H1 (cell line): ENCODE measurements around the gene ARHGAP24. TPM values are rescaled to one million over a fixed set of nuclear protein-coding genes. Genes with fewer than 3 reads are reported as not detected.

Experiments
- CTCF ChIA-PET: fragments of 300-600 bp; sonication (Branson Sonifier 250); formaldehyde crosslinking; loops from one replicate; lab custom pipeline; 2021; ENCODE audit not compliant: partially characterized antibody; lab: Charles Lee
- POLR2A ChIA-PET: fragments of 300-600 bp; sonication (Branson Sonifier 250); formaldehyde crosslinking; loops from one replicate; lab custom pipeline; 2021; ENCODE audit warnings: inconsistent platforms; ENCODE audit not compliant: partially characterized antibody; lab: Charles Lee
- DNase-seq, 2 experiments: peaks; one replicate each; pipeline versions ENCODE4 v3.0.0 to v3.0.0-alpha.2; 2010 to 2022; ENCODE audit warnings: low spot score in 2 of 2, low read depth in 1 of 2, mixed read lengths in 1 of 2
- FAIRE-seq: peaks from 2 replicates; lab custom pipeline; 2011; peaks lifted over from hg19 to GRCh38; lab: Jason Lieb, UNC
- H2AFZ ChIP-seq: 2 replicates; pipeline ENCODE4 v1.8.1; 2012; ENCODE audit warnings: low read length, inconsistent platforms
- H2AK5ac ChIP-seq: 2 replicates; pipeline ENCODE4 v1.6.1; 2013; ENCODE audit warnings: low read depth, low read length
- H2BK120ac ChIP-seq: replicated peaks from 2 replicates; pipeline ENCODE3; 2013; ENCODE audit warnings: low read depth, low read length, inconsistent platforms
- H2BK12ac ChIP-seq: 2 replicates; pipeline ENCODE4 v1.6.1; 2013; ENCODE audit warnings: low read depth, low read length
- H2BK15ac ChIP-seq: 2 replicates; pipeline ENCODE4 v1.6.1; 2013; ENCODE audit warnings: low read length
- H2BK20ac ChIP-seq: 2 replicates; pipeline ENCODE4 v1.6.1; 2013; ENCODE audit warnings: low read length
- H2BK5ac ChIP-seq: 2 replicates; pipeline ENCODE4 v1.6.1; 2013; ENCODE audit warnings: low read depth, low read length
- H3K14ac ChIP-seq: 2 replicates; pipeline ENCODE4 v1.6.1; 2013; ENCODE audit warnings: inconsistent platforms; ENCODE audit not compliant: insufficient read length
- H3K18ac ChIP-seq: 2 replicates; pipeline ENCODE4 v1.6.1; 2013; ENCODE audit warnings: low read length; ENCODE audit errors: extremely low read depth
- H3K23ac ChIP-seq: 2 replicates; pipeline ENCODE4 v1.6.1; 2013; ENCODE audit warnings: inconsistent platforms; ENCODE audit not compliant: insufficient read length
- H3K23me2 ChIP-seq: 2 replicates; pipeline ENCODE4 v1.6.1; 2013; ENCODE audit warnings: low read depth, low read length
- H3K27ac ChIP-seq: 2 replicates; pipeline ENCODE4 v1.6.1; 2011; ENCODE audit warnings: low read depth, low read length, inconsistent platforms
- H3K27me3 ChIP-seq, 4 experiments: replicated peaks in 1 of 4; 1 replicate in 1 of 4; 2 replicates in 3 of 4; pipeline versions ENCODE4 v1.6.1 to v1.8.1; 2011 to 2013; ENCODE audit warnings: low read length in 3 of 4, mild to moderate bottlenecking in 3 of 4, inconsistent platforms in 2 of 4, mixed read lengths in 2 of 4, moderate library complexity in 1 of 4; ENCODE audit not compliant: control insufficient read depth in 3 of 4, insufficient read depth in 3 of 4; ENCODE audit errors: extremely low read depth in 1 of 4
- H3K36me3 ChIP-seq, 4 experiments: 2 replicates each; pipeline versions ENCODE4 v1.6.1 to v1.8.1; 2011 to 2013; ENCODE audit warnings: mild to moderate bottlenecking in 4 of 4, low read length in 3 of 4, moderate library complexity in 2 of 4, control low read depth in 1 of 4, inconsistent platforms in 1 of 4; ENCODE audit not compliant: insufficient read depth in 4 of 4, control insufficient read depth in 2 of 4
- H3K4ac ChIP-seq: replicated peaks from 2 replicates; pipeline ENCODE3; 2013; ENCODE audit warnings: low read length, low read depth, mixed read lengths, inconsistent platforms; ENCODE audit not compliant: insufficient read length
- H3K4me1 ChIP-seq, 4 experiments: replicated peaks in 1 of 4; 1 replicate in 1 of 4; 2 replicates in 3 of 4; pipeline versions ENCODE4 v1.6.1 to v1.8.1; 2011 to 2013; ENCODE audit warnings: low read length in 3 of 4, inconsistent platforms in 2 of 4, mixed read lengths in 1 of 4; ENCODE audit not compliant: insufficient read depth in 4 of 4, control insufficient read depth in 3 of 4
- H3K4me2 ChIP-seq, 2 experiments: 2 replicates each; pipeline versions ENCODE4 v1.6.1 to v1.8.1; 2011 to 2013; ENCODE audit warnings: low read depth in 2 of 2, low read length in 2 of 2, control low read depth in 1 of 2, inconsistent platforms in 1 of 2, mild to moderate bottlenecking in 1 of 2; ENCODE audit not compliant: insufficient read depth in 1 of 2
- H3K4me3 ChIP-seq, 4 experiments: fragments of 200-600, 300-600 bp in 1 of 4; sonication (generic), shearing (Covaris generic), sonication (Bioruptor Twin) in 1 of 4; 2 replicates each; pipeline versions ENCODE4 v1.5.1 to v1.8.1; 2011 to 2016; ENCODE audit warnings: low read length in 4 of 4, low read depth in 3 of 4, control low read depth in 2 of 4, inconsistent platforms in 2 of 4, mild to moderate bottlenecking in 2 of 4, mixed read lengths in 1 of 4, moderate library complexity in 1 of 4; ENCODE audit not compliant: insufficient read depth in 2 of 4; ENCODE audit errors: extremely low read depth in 1 of 4
- H3K56ac ChIP-seq: replicated peaks from 2 replicates; pipeline ENCODE3; 2013; ENCODE audit warnings: low read depth, mild to moderate bottlenecking, mixed read lengths, low read length, inconsistent platforms; ENCODE audit not compliant: insufficient read length
- H3K79me1 ChIP-seq: 2 replicates; pipeline ENCODE4 v1.6.1; 2013; ENCODE audit warnings: low read depth, low read length, control low read depth
- H3K79me2 ChIP-seq, 2 experiments: 2 replicates each; pipeline versions ENCODE4 v1.6.1 to v1.8.1; 2012 to 2013; ENCODE audit warnings: low read length in 2 of 2, mild to moderate bottlenecking in 2 of 2, inconsistent platforms in 1 of 2; ENCODE audit not compliant: insufficient read depth in 2 of 2, control insufficient read depth in 1 of 2
- H3K9ac ChIP-seq, 4 experiments: replicated peaks in 1 of 4; 1 replicate in 1 of 4; 2 replicates in 3 of 4; pipeline versions ENCODE4 v1.6.1 to v1.8.1; 2011 to 2013; ENCODE audit warnings: low read depth in 3 of 4, low read length in 3 of 4, control low read depth in 2 of 4, mild to moderate bottlenecking in 2 of 4, moderate library complexity in 2 of 4, inconsistent platforms in 1 of 4; ENCODE audit errors: extremely low read depth in 1 of 4
- H3K9me3 ChIP-seq, 2 experiments: 2 replicates each; pipeline versions ENCODE4 v1.6.1 to v1.8.1; 2012 to 2013; ENCODE audit warnings: mild to moderate bottlenecking in 2 of 2, moderate library complexity in 2 of 2, control low read depth in 1 of 2, inconsistent platforms in 1 of 2, low read depth in 1 of 2, low read length in 1 of 2, mixed read lengths in 1 of 2; ENCODE audit not compliant: insufficient read depth in 2 of 2
- H4K20me1 ChIP-seq, 2 experiments: replicated peaks in 1 of 2; 2 replicates each; pipeline versions ENCODE3 to v1.8.1; 2011 to 2013; ENCODE audit warnings: inconsistent platforms in 2 of 2, low read length in 2 of 2, mild to moderate bottlenecking in 1 of 2; ENCODE audit not compliant: insufficient read depth in 2 of 2, control insufficient read depth in 1 of 2
- H4K5ac ChIP-seq: 2 replicates; pipeline ENCODE4 v1.6.1; 2013; ENCODE audit warnings: low read length, low read depth, mixed read lengths, inconsistent platforms; ENCODE audit not compliant: insufficient read length
- H4K8ac ChIP-seq: 2 replicates; pipeline ENCODE4 v1.8.0; 2013; ENCODE audit warnings: mild to moderate bottlenecking, moderate library complexity, low read length, inconsistent platforms; ENCODE audit not compliant: insufficient read depth; ENCODE audit errors: extremely low read depth
- H4K91ac ChIP-seq: replicated peaks from 2 replicates; pipeline ENCODE3; 2013; ENCODE audit warnings: low read length, mixed read lengths, inconsistent platforms; ENCODE audit not compliant: insufficient read length
- CHD2 ChIP-seq: IDR thresholded peaks from 2 replicates; pipeline ENCODE4 v1.6.1; 2012; ENCODE audit warnings: low read length, improper control_type of control experiment
- EZH2 ChIP-seq: fragments of 200-600 bp; sonication (generic); IDR thresholded peaks from 2 replicates; pipeline ENCODE4 v1.7.1; 2012; ENCODE audit warnings: low read depth, mild to moderate bottlenecking, moderate library complexity, low read length, inconsistent platforms; ENCODE audit not compliant: severe bottlenecking
- JUN ChIP-seq: IDR thresholded peaks from 2 replicates; pipeline ENCODE4 v1.6.1; 2011; ENCODE audit warnings: low read depth, mild to moderate bottlenecking, improper control_type of control experiment, low read length
- KDM1A ChIP-seq: fragments of 200-600, 300-600 bp; sonication (generic); IDR thresholded peaks from 2 replicates; pipeline ENCODE4 v1.7.1; 2016; ENCODE audit warnings: mild to moderate bottlenecking, low read length, borderline replicate concordance
- KDM5A ChIP-seq: fragments of 200-600 bp; IDR thresholded peaks from 2 replicates; pipeline ENCODE4 v1.7.1; 2012; ENCODE audit warnings: mild to moderate bottlenecking, low read length, inconsistent platforms, mixed read lengths
- MAFK ChIP-seq: IDR thresholded peaks from 2 replicates; pipeline ENCODE4 v1.6.1; 2012; ENCODE audit warnings: low read depth, mild to moderate bottlenecking, improper control_type of control experiment, low read length
- PHF8 ChIP-seq: fragments of 200-600 bp; sonication (generic); conservative IDR thresholded peaks from 2 replicates; pipeline ENCODE4 v1.7.1; 2012; ENCODE audit warnings: low read depth, mild to moderate bottlenecking, inconsistent platforms, low read length, moderate library complexity
- RNF2 ChIP-seq: fragments of 200-900, 300-1000 bp; sonication (generic); IDR thresholded peaks from 2 replicates; pipeline ENCODE4 v1.7.1; 2016; ENCODE audit warnings: borderline replicate concordance, low read depth, mild to moderate bottlenecking, antibody characterized with exemption, low read length; ENCODE audit not compliant: poor library complexity, severe bottlenecking; ENCODE audit errors: missing control alignments
- SRF ChIP-seq: IDR thresholded peaks from 2 replicates; pipeline ENCODE4 v1.6.1; 2011; ENCODE audit warnings: mild to moderate bottlenecking, low read depth, low read length, moderate library complexity
- TAF1 ChIP-seq: IDR thresholded peaks from 2 replicates; pipeline ENCODE4 v1.6.1; 2011; ENCODE audit warnings: mild to moderate bottlenecking, low read depth, low read length
- TEAD4 ChIP-seq: IDR thresholded peaks from 2 replicates; pipeline ENCODE4 v1.6.1; 2012; ENCODE audit warnings: low read depth, low read length, inconsistent platforms, mixed read lengths
- USF2 ChIP-seq: IDR thresholded peaks from 2 replicates; pipeline ENCODE4 v1.6.1; 2011; ENCODE audit warnings: low read length, improper control_type of control experiment
- WGBS, 2 experiments: shearing (Covaris generic) in 1 of 2; methylation state at CpG; one replicate each; pipeline versions ENCODE4 v1.1.6 to v1.1.7; 2013 to 2015; ENCODE audit warnings: low lambda C conversion rate in 2 of 2, mixed read lengths in 2 of 2, inconsistent platforms in 1 of 2, low coverage in 1 of 2, missing lambda C conversion rate in 1 of 2; ENCODE audit not compliant: insufficient replicate concordance in 2 of 2, insufficient coverage in 1 of 2, insufficient read length in 1 of 2; ENCODE audit errors: extremely low coverage in 1 of 2, missing lambda C conversion rate in 1 of 2; 5-methylcytosine and 5-hydroxymethylcytosine counted together
- polyA plus RNA-seq, 7 experiments: library from polyadenylated mRNA; depleted of rRNA in 3 of 7; stranded (reverse) in 5 of 7; unstranded in 2 of 7; fragments of >200 nt in 5 of 7; fragments of 200-250 nt in 2 of 7; gene quantifications; 1 replicate in 5 of 7; 2 replicates in 1 of 7; 4 replicates in 1 of 7; pipeline versions ENCODE4 v1.2.1 to v1.2.3, GENCODE V29; 2011 to 2013; ENCODE audit warnings: missing spikeins in 2 of 7, mixed read lengths in 2 of 7
- total RNA-seq: library from RNA; stranded (reverse); fragmentation: NEBNext Ultra II Directional; extraction: Animal tissue kit (Norgen Biotek cat#: 25700); gene quantifications from 2 replicates; pipeline ENCODE4 v1.2.1, GENCODE V29; 2021

The ARHGAP24 gene
- total and polyA plus RNA-seq, 2 of the 8 experiments (the other 6 are each of a cell fraction or from before 2014, with no cell fraction given): 0.08 to 0.50 TPM

DNA sequence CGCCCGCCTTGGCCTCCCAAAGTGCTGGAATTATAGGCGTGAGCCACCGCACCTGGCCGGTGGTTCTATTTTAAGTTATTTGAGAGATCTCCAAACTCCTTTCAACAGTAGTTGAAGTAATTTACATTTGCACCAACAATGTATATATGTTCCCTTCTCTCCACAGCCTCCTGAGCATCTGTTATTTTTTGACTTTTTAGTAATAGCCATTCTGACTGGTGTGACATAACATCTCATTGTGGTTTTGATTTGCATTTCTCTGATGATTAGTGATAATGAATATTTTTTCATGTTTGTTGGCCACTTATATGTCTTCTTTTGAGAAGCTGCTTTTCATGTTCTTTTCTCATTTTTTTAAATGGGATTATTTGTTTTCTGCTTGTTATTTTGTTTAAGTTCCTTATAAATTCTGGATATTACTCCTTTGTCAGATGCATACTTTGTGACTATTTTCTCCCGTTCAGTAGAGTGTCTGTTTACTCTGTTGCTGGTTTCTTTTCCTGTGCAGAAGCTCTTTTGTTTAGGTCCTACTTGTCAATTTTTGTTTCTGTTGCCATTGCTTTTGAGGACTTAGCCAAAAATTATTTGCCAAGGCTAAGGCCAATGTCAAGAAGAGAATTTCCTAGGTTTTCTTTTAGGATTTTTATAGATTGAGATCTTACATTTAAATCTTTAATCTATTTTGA, 213.2 kb downstream of the ARHGAP24 start:
- no peaks in the 10 kb centered on the region for H3K79me2 ChIP-seq
- no peak overlapping the region for H3K4me2 ChIP-seq
- DNase-seq: no peak
- H3K9me3 ChIP-seq: no peaks in the 10 kb centered on the region
- H2BK120ac ChIP-seq: no peak overlapping the region
- H3K18ac ChIP-seq: no peak overlapping the region
- H3K4me3 ChIP-seq: no peak overlapping the region
- H3K9ac ChIP-seq: no peak overlapping the region
- H2BK12ac ChIP-seq: no peak overlapping the region
- no peak overlapping the region for H4K91ac ChIP-seq
- no peak overlapping the region for H2AFZ ChIP-seq
- POLR2A ChIA-PET: no interaction called here
- no peak overlapping the region for H4K5ac ChIP-seq
- no peak overlapping the region for H2BK5ac ChIP-seq
- no peaks in the 10 kb centered on the region for H3K36me3 ChIP-seq
- no peaks in the 10 kb centered on the region for H3K23me2 ChIP-seq
- 86% methylated on average over 6 of the region's 6 CpGs; no CpG with 5 or more reads in 1 of the 2 experiments for WGBS, 2 experiments
- H2AK5ac ChIP-seq: no peak overlapping the region
- CTCF ChIA-PET: no interaction called here
- H3K23ac ChIP-seq: no peak overlapping the region
- H3K79me1 ChIP-seq: no peaks in the 10 kb centered on the region
- H3K27me3 ChIP-seq: no peaks in the 10 kb centered on the region
- H3K14ac ChIP-seq: no peak overlapping the region
- no peaks in the 10 kb centered on the region for H4K20me1 ChIP-seq
- no peak overlapping the region for H3K27ac ChIP-seq
- no peak for FAIRE-seq
- no peak overlapping the region for H2BK15ac ChIP-seq
- no peaks in the 10 kb centered on the region for H3K4me1 ChIP-seq
- H3K56ac ChIP-seq: no peak overlapping the region
- no peak overlapping the region for H2BK20ac ChIP-seq
- no peak overlapping the region for H4K8ac ChIP-seq
- no peak overlapping the region for H3K4ac ChIP-seq
- TF ChIP-seq MAFK: no peak
- TF ChIP-seq EZH2: no peak
- TF ChIP-seq TEAD4: no peak
- no peak for TF ChIP-seq JUN
- TF ChIP-seq SRF: no peak
- TF ChIP-seq USF2: no peak
- no peak for TF ChIP-seq RNF2
- no peak for TF ChIP-seq KDM5A
- no peak for TF ChIP-seq CHD2
- TF ChIP-seq KDM1A: no peak
- TF ChIP-seq TAF1: no peak
- no peak for TF ChIP-seq PHF8
